ENCODE results near the gene IER2. TPM values are rescaled to one million over a fixed set of nuclear protein-coding genes. Genes with fewer than 3 reads are reported as not detected.

Gene IER2
- total and polyA plus RNA-seq, 2 of the 8 experiments (the other 6 are each of a cell fraction or from before 2014, with no cell fraction given) = 84.5 to 138 TPM

- TF ChIP-seq CHD7 (IDR thresholded peaks at IDR 0.05; ENCODE audit: insufficient replicate concordance, low read length) = no peak
- TF ChIP-seq YY1 (IDR thresholded peaks at IDR 0.05; ENCODE audit: low read depth, low read length) = no peak
- no peak for TF ChIP-seq SIN3A (conservative IDR thresholded peaks at IDR 0.05 in 1 of 2, IDR thresholded peaks at IDR 0.05 in 1 of 2; ENCODE audit: low read depth in 1 of 2, low read length in 2 of 2)
- TF ChIP-seq JUN (IDR thresholded peaks at IDR 0.05; ENCODE audit: low read depth, low read length) = no peak
- no peak for TF ChIP-seq KDM4A (IDR thresholded peaks at IDR 0.05; ENCODE audit: low read depth, low read length, severe bottlenecking)
- TF ChIP-seq RAD21 (IDR thresholded peaks at IDR 0.05 in 1 of 2, conservative IDR thresholded peaks at IDR 0.05 in 1 of 2; ENCODE audit: low read depth in 2 of 2, low read length in 2 of 2) = no peak
- no peak for TF ChIP-seq SAP30 (IDR thresholded peaks at IDR 0.05; ENCODE audit: insufficient read depth, insufficient replicate concordance, low read length)
- TF ChIP-seq BCL11A (IDR thresholded peaks at IDR 0.05; ENCODE audit: low read depth in 2 of 2, low read length in 2 of 2) = no peak
- TF ChIP-seq BACH1 (IDR thresholded peaks at IDR 0.05; ENCODE audit: low read length) = no peak
- TF ChIP-seq SP4 (IDR thresholded peaks at IDR 0.05; ENCODE audit: low read length) = no peak
Measured at GRCh38 chr19:13163609-13164342, 13.6 kb downstream of the IER2 start (continued).

Measured in H1 (cell line).